Thyroid gland (tissue), 4 donors: ENCODE data around the gene TMEM266. TPM values are rescaled to one million over a fixed set of nuclear protein-coding genes. Genes with fewer than 3 reads are reported as not detected.

Source experiments
- DNase-seq, 2 donors: peaks; one replicate each; pipeline ENCODE4 v3.0.0-alpha.2; 2019
- H3K27ac ChIP-seq, 3 donors: fragments of 200-600 bp; sonication (generic); 1 replicate in 2 of 3; 2 replicates in 1 of 3; pipeline ENCODE4 v1.5.1; 2016 to 2019; ENCODE audit warnings: mild to moderate bottlenecking in 1 of 3, moderate library complexity in 1 of 3
- H3K27me3 ChIP-seq: fragments of 200-600 bp; sonication (generic); one replicate; pipeline ENCODE4 v1.5.1; 2019
- H3K36me3 ChIP-seq, 2 donors: fragments of 200-600 bp; sonication (generic); one replicate each; pipeline ENCODE4 v1.5.1; 2016 to 2019
- H3K4me1 ChIP-seq, 2 donors: fragments of 200-600 bp; sonication (generic); one replicate each; pipeline ENCODE4 v1.5.1; 2017 to 2019
- H3K4me3 ChIP-seq, 3 donors: fragments of 200-600 bp; sonication (generic); replicated peaks in 1 of 3; 1 replicate in 2 of 3; 2 replicates in 1 of 3; pipeline ENCODE4 v1.5.1; 2016; ENCODE audit warnings: mild to moderate bottlenecking in 1 of 3
- H3K9me3 ChIP-seq: fragments of 200-600 bp; sonication (generic); one replicate; pipeline ENCODE4 v1.5.1; 2017
- POLR2A ChIP-seq, 2 donors: fragments of 450-650 bp; IDR thresholded peaks; one replicate each; pipeline ENCODE4 v1.6.1; 2017; ENCODE audit warnings: antibody characterized with exemption in 2 of 2, mild to moderate bottlenecking in 2 of 2, moderate library complexity in 1 of 2
- WGBS, 2 donors: methylation state at CpG; one replicate each; pipeline ENCODE4 v1.1.5; 2017; 5-methylcytosine and 5-hydroxymethylcytosine counted together
- intact Hi-C: fragments of 100-400 bp; cut with DNase I; formaldehyde crosslinking; loops from one replicate; pipeline ENCODE4 v1.15.1; 2023
- total RNA-seq, 4 donors: library from RNA; depleted of rRNA; stranded (reverse); fragments of >200 nt; gene quantifications; one replicate each; pipeline ENCODE4 v1.2.3, GENCODE V29; 2016
- TF ChIP-seq, protein P1 (sequence below), 6 experiments: fragments of 200-600 bp in 3 of 6; fragments of 450-650 bp in 3 of 6; sonication (generic) in 3 of 6; IDR thresholded peaks; one replicate each; pipeline ENCODE4 v1.5.1; 2016 to 2019; ENCODE audit warnings: antibody characterized with exemption in 6 of 6, mild to moderate bottlenecking in 2 of 6, inconsistent platforms in 1 of 6, moderate library complexity in 1 of 6

The TMEM266 gene
- total RNA-seq, 4 donors from 2014 or later: not detected

DNA sequence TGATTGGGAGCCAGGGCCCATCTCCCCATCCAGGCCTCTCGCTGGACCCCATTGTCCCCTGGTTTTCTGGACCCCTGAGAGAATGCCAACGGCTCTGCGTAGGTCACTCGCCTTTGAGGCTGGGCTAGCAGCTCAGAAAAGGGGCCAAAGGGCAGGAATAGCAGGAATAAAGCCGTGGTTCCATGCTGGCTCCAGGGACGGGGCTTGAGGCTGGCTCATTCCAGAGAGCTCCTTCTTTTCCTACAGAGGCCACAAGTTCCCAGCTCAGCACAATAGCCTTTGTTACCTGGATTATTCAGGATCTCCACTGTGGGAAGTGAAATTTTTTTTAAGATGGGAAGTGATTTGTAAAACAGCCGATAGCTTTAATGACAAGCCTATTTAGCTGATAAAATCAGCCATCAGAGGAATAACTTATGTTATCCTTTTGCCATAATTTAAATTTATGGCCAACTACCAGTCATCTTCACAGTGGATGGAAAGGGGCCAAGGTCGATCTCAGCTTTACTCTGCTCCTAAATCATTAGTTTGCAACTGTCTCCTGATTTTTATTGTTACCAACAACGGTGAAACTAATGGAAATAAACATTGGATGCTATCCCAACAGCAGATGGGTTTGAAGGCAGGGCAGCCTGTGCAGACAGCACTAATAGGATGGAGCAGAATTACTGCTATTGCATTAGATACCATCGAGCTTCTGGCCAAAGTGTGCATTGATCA is 124.3 kb downstream of the TMEM266 start:
- WGBS, 2 donors: 68 to 71% methylated on average over 10 of the region's 10 CpGs
- TF ChIP-seq, protein P1, sequence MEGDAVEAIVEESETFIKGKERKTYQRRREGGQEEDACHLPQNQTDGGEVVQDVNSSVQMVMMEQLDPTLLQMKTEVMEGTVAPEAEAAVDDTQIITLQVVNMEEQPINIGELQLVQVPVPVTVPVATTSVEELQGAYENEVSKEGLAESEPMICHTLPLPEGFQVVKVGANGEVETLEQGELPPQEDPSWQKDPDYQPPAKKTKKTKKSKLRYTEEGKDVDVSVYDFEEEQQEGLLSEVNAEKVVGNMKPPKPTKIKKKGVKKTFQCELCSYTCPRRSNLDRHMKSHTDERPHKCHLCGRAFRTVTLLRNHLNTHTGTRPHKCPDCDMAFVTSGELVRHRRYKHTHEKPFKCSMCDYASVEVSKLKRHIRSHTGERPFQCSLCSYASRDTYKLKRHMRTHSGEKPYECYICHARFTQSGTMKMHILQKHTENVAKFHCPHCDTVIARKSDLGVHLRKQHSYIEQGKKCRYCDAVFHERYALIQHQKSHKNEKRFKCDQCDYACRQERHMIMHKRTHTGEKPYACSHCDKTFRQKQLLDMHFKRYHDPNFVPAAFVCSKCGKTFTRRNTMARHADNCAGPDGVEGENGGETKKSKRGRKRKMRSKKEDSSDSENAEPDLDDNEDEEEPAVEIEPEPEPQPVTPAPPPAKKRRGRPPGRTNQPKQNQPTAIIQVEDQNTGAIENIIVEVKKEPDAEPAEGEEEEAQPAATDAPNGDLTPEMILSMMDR (IDR thresholded peaks at IDR 0.05): no peak
- no peak for TF ChIP-seq POLR2A (IDR thresholded peaks at IDR 0.05)
- Histone ChIP-seq H3K27ac (no peak overlapping the region), H3K27me3 (no peaks in the 10 kb centered on the region), H3K4me3 (no peak overlapping the region), H3K9me3 (no peaks in the 10 kb centered on the region), H3K36me3 (no peaks in the 10 kb centered on the region), H3K4me1 (no peaks in the 10 kb centered on the region)
- no peak for DNase-seq
- intact Hi-C loops: no loop called here

DNA sequence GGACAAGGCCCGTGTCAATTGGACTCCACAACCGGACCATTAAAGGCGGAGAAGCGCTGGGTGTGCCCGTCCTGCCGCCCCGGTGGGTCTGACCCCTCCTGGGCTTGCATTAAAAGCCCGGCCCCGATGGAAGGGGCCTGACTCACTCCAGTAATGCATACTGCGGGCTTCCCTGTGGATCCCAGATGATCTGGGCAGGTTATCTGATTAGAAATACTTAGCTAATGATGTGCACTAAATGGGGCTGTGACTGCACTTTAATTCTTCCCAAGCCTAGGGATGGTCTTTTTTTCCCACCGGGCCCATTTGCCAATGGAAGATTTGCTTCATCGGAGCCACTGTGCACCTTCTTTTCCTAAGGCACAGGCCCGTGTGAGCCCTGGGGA is 124.9 kb downstream of the TMEM266 start:
- Histone ChIP-seq H3K27me3 (no peaks in the 10 kb centered on the region), H3K4me1 (no peaks in the 10 kb centered on the region), H3K4me3 (no peak overlapping the region), H3K36me3 (no peaks in the 10 kb centered on the region), H3K9me3 (no peaks in the 10 kb centered on the region), H3K27ac (no peak overlapping the region)
- WGBS, 2 donors: 80 to 84% methylated on average over 9 to 13 of the region's 13 CpGs
- TF ChIP-seq, protein P1 (IDR thresholded peaks at IDR 0.05): no peak
- no peak for TF ChIP-seq POLR2A (IDR thresholded peaks at IDR 0.05)
- DNase-seq: no peak
- intact Hi-C loops: no loop called here

DNA sequence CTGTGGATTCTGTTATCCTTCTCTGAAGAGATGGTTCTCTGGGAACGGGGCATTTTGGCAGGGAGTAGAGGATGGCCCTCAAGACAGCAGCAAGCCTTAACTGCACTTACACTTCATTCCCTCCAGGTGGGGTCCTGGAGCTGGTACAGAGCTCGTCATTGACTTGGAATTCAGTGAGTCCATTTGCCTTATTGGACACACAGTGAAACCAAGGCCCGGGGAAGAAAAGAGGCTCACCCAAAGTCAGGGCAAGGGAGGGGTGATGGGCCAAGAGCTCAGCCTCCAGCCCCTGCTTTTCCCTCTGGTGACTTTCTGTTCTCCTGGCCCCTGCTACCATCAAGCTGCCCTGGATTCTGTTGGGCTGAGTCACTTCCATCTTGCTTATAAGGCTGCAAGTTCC is 125.9 kb downstream of the TMEM266 start:
- WGBS, 2 donors: 24 to 28% methylated on average over 3 of the region's 3 CpGs
- intact Hi-C loops: no loop called here
- Histone ChIP-seq H3K9me3 (no peaks in the 10 kb centered on the region), H3K4me3 (no peak overlapping the region), H3K36me3 (no peaks in the 10 kb centered on the region), H3K4me1 (peaks cover 0 to 3% of the 10 kb centered on the region in 2 donors), H3K27me3 (no peaks in the 10 kb centered on the region), H3K27ac (no peak overlapping the region)
- TF ChIP-seq, protein P1 (IDR thresholded peaks at IDR 0.05): peak in 3 of 6 experiments; percentile 17 to 46 (median 27)
- no peak for TF ChIP-seq POLR2A (IDR thresholded peaks at IDR 0.05)
- DNase-seq: peak in 1 of 2 donors; percentile 19

DNA sequence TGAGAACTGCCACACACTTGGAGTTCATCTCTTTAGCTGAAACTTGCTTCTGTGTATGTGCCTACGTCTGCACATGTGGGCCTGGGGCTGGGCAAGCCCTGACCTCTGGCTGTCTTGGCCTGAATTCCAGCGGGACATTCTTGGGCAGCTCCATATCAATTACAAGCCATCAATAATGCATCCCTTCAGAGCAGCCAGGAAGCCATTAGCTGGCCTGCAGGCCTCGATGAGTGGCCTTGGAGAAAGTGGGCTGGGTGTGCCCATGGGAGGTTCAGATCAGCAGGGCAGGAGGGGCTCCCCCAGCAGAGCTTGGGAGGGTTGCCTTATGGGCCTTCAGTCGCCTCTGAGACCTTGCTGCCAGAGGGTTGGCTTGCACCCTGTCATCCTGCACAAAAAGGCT is 127.4 kb downstream of the TMEM266 start:
- Histone ChIP-seq H3K27me3 (no peaks in the 10 kb centered on the region), H3K27ac (no peak overlapping the region), H3K36me3 (no peaks in the 10 kb centered on the region), H3K9me3 (no peaks in the 10 kb centered on the region), H3K4me3 (no peak overlapping the region), H3K4me1 (peaks cover 0 to 8% of the 10 kb centered on the region in 2 donors)
- no peak for DNase-seq
- intact Hi-C loops: no loop called here
- WGBS, 2 donors: 69 to 77% methylated on average over 3 to 4 of the region's 4 CpGs
- no peak for TF ChIP-seq POLR2A (IDR thresholded peaks at IDR 0.05)

DNA sequence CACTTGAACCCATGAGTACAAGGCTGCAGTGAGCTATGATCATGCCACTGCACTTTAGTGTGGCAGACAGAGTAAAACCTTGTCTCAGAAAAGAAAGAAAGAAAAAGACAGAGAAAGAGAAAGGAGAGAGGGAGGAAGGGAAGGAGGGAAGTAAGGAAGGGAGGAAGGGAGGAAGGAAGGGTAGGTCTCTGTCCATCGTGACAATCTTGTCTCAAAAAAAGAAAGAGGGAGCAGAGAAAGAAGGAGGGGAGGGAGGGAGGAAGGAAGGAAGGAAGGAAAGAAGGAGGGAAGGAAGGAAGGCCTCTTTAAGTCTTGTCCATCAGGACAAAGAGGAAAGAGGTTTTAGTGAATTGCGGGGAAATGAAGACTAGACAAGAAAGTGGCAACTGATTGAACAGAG is 129.3 kb downstream of the TMEM266 start:
- Histone ChIP-seq H3K4me1 (peaks cover 0 to 8% of the 10 kb centered on the region in 2 donors), H3K27me3 (no peaks in the 10 kb centered on the region), H3K27ac (no peak overlapping the region), H3K9me3 (no peaks in the 10 kb centered on the region), H3K36me3 (no peaks in the 10 kb centered on the region), H3K4me3 (no peak overlapping the region)
- no peak for TF ChIP-seq POLR2A (IDR thresholded peaks at IDR 0.05)
- TF ChIP-seq, protein P1 (IDR thresholded peaks at IDR 0.05): no peak
- no peak for DNase-seq
- intact Hi-C loops: no loop called here
- WGBS, 2 donors: 53 to 68% methylated on average over 2 of the region's 2 CpGs
